Superior temporal gyrus (tissue), 1 donor: Measurements from ENCODE around the gene PGK1.
"Not testable (repeated sequence)": the region's sequence is repeated elsewhere in the genome, so short reads cannot be mapped to it uniquely, and the experiment has no call there.

ENCODE experiments used
- DNase-seq: peaks from one replicate; pipeline ENCODE4 v3.0.0-alpha.2; 2016; ENCODE audit errors: extremely low spot score

Gene PGK1

GRCh38 chrX:78103623-78104446, at the start of gene PGK1:
Gene PGK1 (plus strand): TSS chrX:78104248. CDS start chrX:78104341, 93 bp downstream.
- DNase-seq, result peak; percentile 92

- DNase-seq, result no peak
These were observed 40.4 kb upstream of the PGK1 start for GRCh38 chrX:78063687-78064086.

- no peak for DNase-seq
These were observed 39.9 kb upstream of the PGK1 start for GRCh38 chrX:78064152-78064551.

- DNase-seq, result peak; percentile 16
These were observed 39.1 kb upstream of the PGK1 start for GRCh38 chrX:78064698-78065601.

GRCh38 chrX:78066110-78066509, 37.9 kb upstream of the PGK1 start:
- no peak for DNase-seq

GRCh38 chrX:78071331-78071730, 32.7 kb upstream of the PGK1 start:
- no peak for DNase-seq

- not testable (repeated sequence) for DNase-seq
These were observed 30.6 kb upstream of the PGK1 start for GRCh38 chrX:78073147-78074077.

- DNase-seq, result no peak
These were observed 30.0 kb upstream of the PGK1 start for GRCh38 chrX:78074088-78074487.

GRCh38 chrX:78075787-78076389, 28.2 kb upstream of the PGK1 start:
- DNase-seq, result no peak

- not testable (repeated sequence) for DNase-seq
These were observed 22.6 kb upstream of the PGK1 start for GRCh38 chrX:78081413-78081812.

GRCh38 chrX:78092296-78092695, 11.8 kb upstream of the PGK1 start:
- DNase-seq, result no peak

- no peak for DNase-seq
These were observed 5.9 kb upstream of the PGK1 start for GRCh38 chrX:78098108-78098507.

GRCh38 chrX:78102091-78102490, 2.0 kb upstream of the PGK1 start:
- no peak for DNase-seq

- no peak for DNase-seq
These were observed 936 bp upstream of the PGK1 start for GRCh38 chrX:78103001-78103622.

GRCh38 chrX:78104447-78105176, 564 bp downstream of the PGK1 start:
- peak; percentile 19 for DNase-seq

- DNase-seq, result no peak
These were observed 2.0 kb downstream of the PGK1 start for GRCh38 chrX:78105944-78106650.

GRCh38 chrX:78106651-78106986, 2.6 kb downstream of the PGK1 start:
- DNase-seq, result no peak

- no peak for DNase-seq
These were observed 5.4 kb downstream of the PGK1 start for GRCh38 chrX:78109458-78109857.

- DNase-seq, result no peak
These were observed 7.3 kb downstream of the PGK1 start for GRCh38 chrX:78111140-78111931.
